ENCODE data around the gene FBXL20. TPM values are rescaled to one million over a fixed set of nuclear protein-coding genes. Genes with fewer than 3 reads are reported as not detected.
"Not testable (repeated sequence)": the region's sequence is repeated elsewhere in the genome, so short reads cannot be mapped to it uniquely, and the experiment has no call there.

FBXL20 gene
- total RNA-seq, 3 donors from 2014 or later (not counting 1 experiment from before 2014, with no cell fraction given): 25.5 to 34.2 (median 32.4) TPM

DNA sequence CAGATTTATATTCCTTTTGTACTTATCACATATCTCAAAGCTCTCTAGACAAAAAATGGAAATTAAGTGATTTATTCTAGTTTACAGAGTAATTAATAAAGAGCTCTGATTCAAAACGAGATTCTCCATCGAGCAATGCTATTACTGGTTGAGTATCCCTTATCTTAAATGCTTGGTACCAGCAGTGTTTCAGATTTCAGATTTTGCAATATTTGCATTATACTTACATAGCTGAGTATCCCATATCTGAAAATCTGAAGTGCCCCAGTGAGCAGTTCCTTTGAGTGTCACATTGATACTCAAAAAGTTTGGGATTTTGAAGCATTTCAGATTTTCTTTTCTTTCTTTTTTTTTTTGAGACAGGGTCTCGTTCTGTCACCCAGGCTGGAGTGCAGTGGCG lies 118.3 kb downstream of the FBXL20 start:
- Histone ChIP-seq H3K9me3 (ENCODE audit: control insufficient read depth, insufficient read depth, low read length) (no peaks in the 10 kb centered on the region), H3K27ac (ENCODE audit: low read length) (no peak overlapping the region), H3K36me3 (ENCODE audit: control insufficient read depth, insufficient read depth, low read length) (peaks cover 14% of the 10 kb centered on the region), H3K27me3 (ENCODE audit: control insufficient read depth, insufficient read depth, low read length) (no peaks in the 10 kb centered on the region), H3K4me3 (ENCODE audit: low read length) (no peak overlapping the region), H3K4me1 (ENCODE audit: control insufficient read depth, insufficient read depth, low read length) (no peaks in the 10 kb centered on the region)
- intact Hi-C loops (cut with micrococcal nuclease): no loop called here
- Mint-ChIP-seq H3K27ac (no peak overlapping the region), H3K4me1 (no peaks in the 10 kb centered on the region), H3K9me3 (no peaks in the 10 kb centered on the region), H3K4me3 (no peak overlapping the region), H3K27me3 (ENCODE audit: low read depth in 2 of 2) (no peaks in the 10 kb centered on the region), H3K36me3 (no peaks in the 10 kb centered on the region)
- no peak for DNase-seq
- WGBS (ENCODE audit: insufficient coverage): 95% methylated on average over 4 of the region's 4 CpGs
- TF ChIP-seq, protein P1, sequence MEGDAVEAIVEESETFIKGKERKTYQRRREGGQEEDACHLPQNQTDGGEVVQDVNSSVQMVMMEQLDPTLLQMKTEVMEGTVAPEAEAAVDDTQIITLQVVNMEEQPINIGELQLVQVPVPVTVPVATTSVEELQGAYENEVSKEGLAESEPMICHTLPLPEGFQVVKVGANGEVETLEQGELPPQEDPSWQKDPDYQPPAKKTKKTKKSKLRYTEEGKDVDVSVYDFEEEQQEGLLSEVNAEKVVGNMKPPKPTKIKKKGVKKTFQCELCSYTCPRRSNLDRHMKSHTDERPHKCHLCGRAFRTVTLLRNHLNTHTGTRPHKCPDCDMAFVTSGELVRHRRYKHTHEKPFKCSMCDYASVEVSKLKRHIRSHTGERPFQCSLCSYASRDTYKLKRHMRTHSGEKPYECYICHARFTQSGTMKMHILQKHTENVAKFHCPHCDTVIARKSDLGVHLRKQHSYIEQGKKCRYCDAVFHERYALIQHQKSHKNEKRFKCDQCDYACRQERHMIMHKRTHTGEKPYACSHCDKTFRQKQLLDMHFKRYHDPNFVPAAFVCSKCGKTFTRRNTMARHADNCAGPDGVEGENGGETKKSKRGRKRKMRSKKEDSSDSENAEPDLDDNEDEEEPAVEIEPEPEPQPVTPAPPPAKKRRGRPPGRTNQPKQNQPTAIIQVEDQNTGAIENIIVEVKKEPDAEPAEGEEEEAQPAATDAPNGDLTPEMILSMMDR (IDR thresholded peaks at IDR 0.05): no peak
- no peak for ATAC-seq

DNA sequence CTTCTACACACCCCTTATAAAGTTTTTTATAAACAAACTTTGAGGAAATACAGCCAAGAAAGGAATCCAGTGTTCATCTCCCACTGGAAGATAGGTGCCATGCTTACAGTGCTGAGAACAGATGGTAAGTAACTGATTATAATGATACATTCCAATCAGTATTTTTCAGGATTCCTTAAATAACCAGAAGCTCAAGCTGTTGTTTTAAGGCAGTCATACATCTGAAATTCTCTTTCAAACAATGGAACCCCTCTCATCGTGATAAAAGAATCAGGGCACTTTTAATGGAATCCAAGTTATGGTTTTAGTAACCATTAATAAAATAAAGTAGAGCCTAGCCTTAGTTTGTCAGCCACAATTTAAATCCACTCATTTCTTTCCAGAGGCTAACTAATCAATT lies 119.6 kb downstream of the FBXL20 start:
- H3K4me3 ChIP-seq (ENCODE audit: low read length): no peak overlapping the region
- ATAC-seq: no peak
- H3K36me3 Mint-ChIP-seq: no peaks in the 10 kb centered on the region
- no peaks in the 10 kb centered on the region for H3K27me3 Mint-ChIP-seq (ENCODE audit: low read depth in 2 of 2)
- H3K4me1 Mint-ChIP-seq: no peaks in the 10 kb centered on the region
- no peaks in the 10 kb centered on the region for H3K9me3 ChIP-seq (ENCODE audit: control insufficient read depth, insufficient read depth, low read length)
- WGBS (ENCODE audit: insufficient coverage): no CpG with 5 or more reads among the region's 1 CpG
- H3K27me3 ChIP-seq (ENCODE audit: control insufficient read depth, insufficient read depth, low read length): no peaks in the 10 kb centered on the region
- no peak overlapping the region for H3K4me3 Mint-ChIP-seq
- H3K36me3 ChIP-seq (ENCODE audit: control insufficient read depth, insufficient read depth, low read length): peaks cover 19% of the 10 kb centered on the region
- no peak for DNase-seq
- TF ChIP-seq, protein P1 (IDR thresholded peaks at IDR 0.05): no peak
- H3K4me1 ChIP-seq (ENCODE audit: control insufficient read depth, insufficient read depth, low read length): no peaks in the 10 kb centered on the region
- intact Hi-C loops (cut with micrococcal nuclease): no loop called here
- no peak overlapping the region for H3K27ac ChIP-seq (ENCODE audit: low read length)
- H3K27ac Mint-ChIP-seq: peak overlapping the region in 1 of 2 donors; percentile 45
- H3K9me3 Mint-ChIP-seq: no peaks in the 10 kb centered on the region

DNA sequence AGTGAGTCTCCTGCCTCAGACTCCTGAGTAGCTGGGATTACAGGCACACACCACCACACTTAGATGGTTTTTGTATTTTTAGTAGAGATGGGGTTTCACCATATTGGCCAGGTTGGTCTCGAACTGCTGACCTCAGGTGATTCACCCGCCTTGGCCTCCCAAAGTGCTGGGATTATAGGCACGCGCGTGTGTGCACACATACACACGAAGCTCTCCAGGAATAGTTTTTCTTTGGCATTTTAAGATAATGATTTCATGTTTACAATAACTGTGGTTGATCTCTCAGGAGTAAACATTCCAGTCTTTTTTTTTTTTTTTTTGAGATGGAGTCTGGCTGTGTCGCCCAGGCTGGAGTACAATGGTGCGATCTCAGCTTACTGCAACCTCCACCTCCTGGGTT lies 123.2 kb downstream of the FBXL20 start:
- H3K9me3 ChIP-seq (ENCODE audit: control insufficient read depth, insufficient read depth, low read length); H3K4me3 ChIP-seq (ENCODE audit: low read length); intact Hi-C loops (cut with micrococcal nuclease); H3K4me3 Mint-ChIP-seq; H3K27me3 ChIP-seq (ENCODE audit: control insufficient read depth, insufficient read depth, low read length); H3K4me1 Mint-ChIP-seq; H3K9me3 Mint-ChIP-seq; DNase-seq; H3K27ac Mint-ChIP-seq; H3K27ac ChIP-seq (ENCODE audit: low read length); H3K4me1 ChIP-seq (ENCODE audit: control insufficient read depth, insufficient read depth, low read length); H3K27me3 Mint-ChIP-seq (ENCODE audit: low read depth in 2 of 2); H3K36me3 Mint-ChIP-seq; ATAC-seq: not testable (repeated sequence)
- H3K36me3 ChIP-seq (ENCODE audit: control insufficient read depth, insufficient read depth, low read length): peaks cover 28% of the 10 kb centered on the region
- 99% methylated on average over 8 of the region's 8 CpGs for WGBS (ENCODE audit: insufficient coverage)

GRCh38 chr17:39277110-39277509 lies 124.3 kb downstream of the FBXL20 start:
- peaks cover 30% of the 10 kb centered on the region for H3K36me3 ChIP-seq (ENCODE audit: control insufficient read depth, insufficient read depth, low read length)
- WGBS (ENCODE audit: insufficient coverage): 87% methylated on average over 6 of the region's 6 CpGs

More at GRCh38 chr17:39277110-39277509, 124.3 kb downstream of the FBXL20 start:
- Histone ChIP-seq H3K4me3 (ENCODE audit: low read length) (no peak overlapping the region), H3K4me1 (ENCODE audit: control insufficient read depth, insufficient read depth, low read length) (no peaks in the 10 kb centered on the region), H3K9me3 (ENCODE audit: control insufficient read depth, insufficient read depth, low read length) (no peaks in the 10 kb centered on the region), H3K27me3 (ENCODE audit: control insufficient read depth, insufficient read depth, low read length) (no peaks in the 10 kb centered on the region), H3K27ac (ENCODE audit: low read length) (no peak overlapping the region)
- H3K4me1 Mint-ChIP-seq: no peaks in the 10 kb centered on the region
- no peak for ATAC-seq
- H3K27me3 Mint-ChIP-seq (ENCODE audit: low read depth in 2 of 2): no peaks in the 10 kb centered on the region
- H3K9me3 Mint-ChIP-seq: no peaks in the 10 kb centered on the region
- no peak overlapping the region for H3K4me3 Mint-ChIP-seq
- H3K36me3 Mint-ChIP-seq: no peaks in the 10 kb centered on the region
- intact Hi-C loops (cut with micrococcal nuclease): no loop called here
- TF ChIP-seq, protein P1 (IDR thresholded peaks at IDR 0.05): no peak
- DNase-seq: no peak
- H3K27ac Mint-ChIP-seq: no peak overlapping the region

Measured in natural killer cell (primary cell).